Psoas muscle (tissue), 8 donors: ENCODE data around the gene CD14. TPM values are rescaled to one million over a fixed set of nuclear protein-coding genes. Genes with fewer than 3 reads are reported as not detected.

Experiments used
- ATAC-seq, 4 donors: fragments of 200-7000 bp; cut with Tn5 transposase; one replicate each; pipeline ENCODE4 v1.9.1; 2020; ENCODE audit warnings: moderate library complexity in 3 of 4, mild to moderate bottlenecking in 2 of 4
- DNase-seq, 2 donors: peaks; one replicate each; pipeline ENCODE4 v3.0.0-alpha.2; 2020
- H3K27ac ChIP-seq: fragments of 200-600 bp; one replicate; pipeline ENCODE4 v1.8.0; 2022
- H3K27me3 ChIP-seq, 3 donors: fragments of 200-600 bp in 1 of 3; one replicate each; pipeline versions ENCODE4 v1.6.1 to v1.8.0; 2013 to 2022; ENCODE audit warnings: low read length in 2 of 3, mild to moderate bottlenecking in 2 of 3, moderate library complexity in 1 of 3; ENCODE audit not compliant: insufficient read depth in 3 of 3
- H3K36me3 ChIP-seq, 2 donors: fragments of 200-600 bp in 1 of 2; one replicate each; pipeline versions ENCODE4 v1.6.1 to v1.8.0; 2013 to 2022; ENCODE audit warnings: low read depth in 1 of 2, mild to moderate bottlenecking in 1 of 2, moderate library complexity in 1 of 2; ENCODE audit not compliant: insufficient read depth in 1 of 2
- H3K4me1 ChIP-seq: fragments of 200-600 bp; one replicate; pipeline ENCODE4 v1.8.0; 2022
- H3K4me3 ChIP-seq: fragments of 200-600 bp; one replicate; pipeline ENCODE4 v1.8.0; 2022; ENCODE audit warnings: mild to moderate bottlenecking
- H3K9me3 ChIP-seq: fragments of 200-600 bp; one replicate; pipeline ENCODE4 v1.8.0; 2022
- CTCF ChIP-seq: fragments of 200-600 bp; IDR thresholded peaks from one replicate; pipeline ENCODE4 v1.8.0; 2022; ENCODE audit warnings: antibody characterized with exemption
- WGBS, 3 donors: extraction: QIAGEN DNeasy Blood & Tissue Kit; methylation state at CpG; one replicate each; pipeline versions ENCODE4 v1.1.6 to v1.1.7; 2013; 5-methylcytosine and 5-hydroxymethylcytosine counted together
- intact Hi-C, 2 donors: fragments of 100-400 bp; cut with DNase I; formaldehyde crosslinking; loops; one replicate each; pipeline versions ENCODE4 v1.11.0 to v1.14.2; 2022
- polyA plus RNA-seq, 3 donors: library from polyadenylated mRNA; stranded (reverse); fragments of 200-250 nt; gene quantifications; one replicate each; pipeline ENCODE4 v1.2.3, GENCODE V29; 2013
- total RNA-seq, 4 donors: library from RNA; stranded (reverse); fragmentation: NEBNext Ultra II Directional in 2 of 4; extraction: Animal tissue kit (Norgen Biotek cat#: 25700) in 2 of 4; gene quantifications; one replicate each; pipeline versions ENCODE4 v1.2.1 to v1.2.4, GENCODE V29; 2021 to 2023
- donor health status: healthy with polysubstance abuse.
- donor health status: DM: no; HTN: no; CAD: no; lungs with moderate emphysema.
- donor health status: Bipolar disorder and iron deficiency.
- donor health status: healthy.
- donor health status: DM: yes; HTN: yes; CAD: no.
- donor health status: DM: no; HTN: no; CAD: no.
- donor health status: DM: no; HTN: no; CAD: no.
- donor health status: DM: yes; HTN: yes; CAD: no.

Gene CD14
- total and polyA plus RNA-seq, 7 donors = 4.9 to 43.9 (median 13.9) TPM

- Histone ChIP-seq H3K36me3 (no peaks in the 10 kb centered on the region), H3K27ac (no peak overlapping the region), H3K4me1 (no peaks in the 10 kb centered on the region), H3K27me3 (no peaks in the 10 kb centered on the region), H3K4me3 (no peak overlapping the region), H3K9me3 (no peaks in the 10 kb centered on the region)
- 65 to 81% (median 70%) methylated on average over 4 of the region's 4 CpGs for WGBS, 3 donors
- no peak for TF ChIP-seq CTCF
- intact Hi-C loops = no loop called here
- ATAC-seq (no peak), DNase-seq (no peak)
These were observed 30.8 kb downstream of the CD14 start for GRCh38 chr5:140602147-140602546.

- Histone ChIP-seq H3K36me3 (no peaks in the 10 kb centered on the region), H3K9me3 (no peaks in the 10 kb centered on the region), H3K27me3 (no peaks in the 10 kb centered on the region), H3K4me3 (no peak overlapping the region), H3K4me1 (no peaks in the 10 kb centered on the region), H3K27ac (no peak overlapping the region)
- ATAC-seq = no peak
- TF ChIP-seq CTCF = no peak
- intact Hi-C loops = no loop called here
- no peak for DNase-seq
These were observed 32.9 kb downstream of the CD14 start for GRCh38 chr5:140600096-140600495.

- H3K27me3 ChIP-seq = no peaks in the 10 kb centered on the region
- no peak overlapping the region for H3K4me3 ChIP-seq
- TF ChIP-seq CTCF = no peak
- H3K27ac ChIP-seq = no peak overlapping the region
- H3K9me3 ChIP-seq = no peaks in the 10 kb centered on the region
- ATAC-seq = no peak
- 83 to 86% (median 86%) methylated on average over 2 of the region's 2 CpGs for WGBS, 3 donors
- H3K36me3 ChIP-seq = no peaks in the 10 kb centered on the region
- no peaks in the 10 kb centered on the region for H3K4me1 ChIP-seq
- no peak for DNase-seq
- intact Hi-C loops = loop anchor here in 1 of 2 donors (5.0 kb wide), 1 partner anchor 33 kb away; the partner anchor contains the start of gene CD14
These were observed 34.1 kb downstream of the CD14 start for GRCh38 chr5:140598836-140599235.

GRCh38 chr5:140596321-140596741 is 36.6 kb downstream of the CD14 start:
- no peak for DNase-seq
- 35 to 67% (median 60%) methylated on average over 1 of the region's 1 CpG for WGBS, 3 donors
- no peak overlapping the region for H3K4me3 ChIP-seq
- ATAC-seq = peak; percentile 64 to 89 (median 82)
- no peaks in the 10 kb centered on the region for H3K9me3 ChIP-seq
- peak overlapping the region; percentile 34 for H3K27ac ChIP-seq
- no peaks in the 10 kb centered on the region for H3K36me3 ChIP-seq
- TF ChIP-seq CTCF = no peak
- intact Hi-C loops = loop anchor here in 1 of 2 donors (5.0 kb wide), 1 partner anchor 36 kb away; the partner anchor contains the start of gene CD14
- no peaks in the 10 kb centered on the region for H3K4me1 ChIP-seq
- no peaks in the 10 kb centered on the region for H3K27me3 ChIP-seq
